ENCODE data around the gene ARVCF.

ARVCF gene

DNA sequence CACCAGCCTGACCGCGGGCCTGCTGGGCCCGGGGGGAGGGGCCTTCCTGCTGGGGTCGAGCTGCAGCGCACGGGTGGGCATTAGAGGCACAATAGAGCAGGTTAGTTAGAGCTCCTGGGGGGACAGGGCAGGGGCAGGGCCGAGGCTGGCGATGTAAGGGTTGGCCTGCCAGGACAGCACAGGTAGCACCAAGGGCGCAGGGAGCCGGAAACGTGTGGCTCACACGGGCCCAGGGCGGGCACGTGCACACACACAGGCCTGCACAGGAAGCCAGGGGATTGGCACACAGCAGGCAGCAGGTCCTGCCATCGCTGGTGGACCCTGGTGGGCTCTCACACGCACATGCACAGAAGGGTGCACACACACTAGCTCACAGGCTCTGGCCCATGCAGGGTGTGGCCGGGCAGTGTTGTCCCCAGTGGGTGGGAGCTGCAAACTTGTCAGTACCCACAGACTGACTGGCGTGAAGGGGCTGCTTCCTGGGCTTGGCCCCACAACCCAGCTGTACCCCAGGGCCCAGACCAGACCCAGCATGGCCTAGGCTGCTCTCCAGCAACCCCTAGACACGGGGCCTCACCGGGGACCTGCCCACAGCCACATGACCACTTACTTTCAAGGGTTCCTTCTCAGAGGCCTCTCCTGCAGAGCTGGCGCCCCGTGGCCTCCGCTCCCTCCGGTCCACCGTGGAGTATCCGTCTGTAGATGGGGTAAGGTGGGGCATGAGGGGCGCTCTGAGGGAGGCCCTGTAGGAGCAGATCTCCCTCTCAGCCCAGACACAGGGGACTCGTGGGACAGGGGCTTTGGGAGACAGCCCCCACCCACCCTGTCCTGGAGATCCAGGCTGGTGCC lies 45.1 kb downstream of the ARVCF start:
- no peak for DNase-seq

DNA sequence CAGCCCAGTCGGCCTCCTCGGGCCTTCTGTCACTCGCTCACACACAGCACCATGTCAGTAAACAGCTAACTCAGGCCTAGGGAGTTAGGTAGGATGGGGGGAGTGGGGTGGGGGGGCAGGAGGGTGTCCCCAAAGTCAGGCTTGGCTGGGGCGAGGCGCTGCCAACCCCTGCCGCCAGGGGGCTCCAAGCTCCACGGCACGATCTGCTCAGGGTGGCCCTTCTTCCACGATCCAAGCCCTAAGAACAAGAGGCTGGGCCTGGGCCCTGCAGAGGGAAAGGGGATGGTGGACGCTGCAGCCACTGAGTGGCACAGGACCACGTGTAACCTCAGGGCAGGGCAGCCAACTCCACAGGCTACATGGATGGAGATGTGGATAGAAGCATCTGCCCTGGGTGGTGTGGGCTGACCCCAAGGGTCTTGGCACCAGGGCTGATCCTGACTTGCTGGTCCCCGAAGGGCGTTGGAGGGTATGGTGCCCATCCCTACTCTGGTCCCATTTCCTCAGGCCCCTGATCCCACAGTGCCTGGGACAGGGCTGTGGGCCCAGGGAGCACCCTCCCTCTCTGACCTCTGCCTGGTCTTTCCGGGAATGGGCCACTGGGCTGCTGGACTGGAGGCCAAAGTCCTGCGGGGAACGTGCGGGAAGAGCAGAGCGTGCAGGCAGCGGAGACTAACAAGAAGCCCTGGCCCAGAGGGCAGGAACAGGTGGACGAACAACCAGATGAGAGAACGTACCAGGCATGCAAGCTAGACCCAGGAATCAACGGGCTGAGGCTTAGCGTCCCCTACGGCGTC lies 45.9 kb downstream of the ARVCF start:
- peak; percentile 89 for DNase-seq

DNA sequence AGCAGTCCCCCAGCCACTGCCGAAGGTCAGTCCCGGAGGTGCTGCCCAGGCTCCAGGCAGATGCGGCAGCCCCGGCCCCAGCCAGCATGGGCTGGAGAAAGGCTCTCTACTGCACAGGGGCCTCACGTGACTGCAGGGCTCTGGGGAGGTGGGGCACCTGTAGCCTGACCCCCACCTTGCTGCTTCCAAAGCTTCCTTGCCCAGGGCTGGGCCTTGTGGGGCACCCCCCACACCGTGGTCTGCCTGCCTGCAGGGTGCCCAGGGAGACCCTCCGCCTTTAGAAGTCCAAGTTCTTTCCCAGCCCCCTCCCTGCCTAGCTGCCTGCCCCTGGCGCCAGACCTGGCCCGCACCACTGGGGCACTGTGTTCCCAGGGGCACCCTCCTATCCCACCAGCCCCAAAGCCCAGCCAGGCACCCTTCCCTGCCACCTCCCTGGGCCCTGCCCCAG lies 46.6 kb downstream of the ARVCF start:
- DNase-seq = no peak

- no peak for DNase-seq
Measured at GRCh38 chr22:19969141-19969928, 47.3 kb downstream of the ARVCF start.

- DNase-seq = no peak
Measured at GRCh38 chr22:19968450-19968891, 48.2 kb downstream of the ARVCF start.

DNA sequence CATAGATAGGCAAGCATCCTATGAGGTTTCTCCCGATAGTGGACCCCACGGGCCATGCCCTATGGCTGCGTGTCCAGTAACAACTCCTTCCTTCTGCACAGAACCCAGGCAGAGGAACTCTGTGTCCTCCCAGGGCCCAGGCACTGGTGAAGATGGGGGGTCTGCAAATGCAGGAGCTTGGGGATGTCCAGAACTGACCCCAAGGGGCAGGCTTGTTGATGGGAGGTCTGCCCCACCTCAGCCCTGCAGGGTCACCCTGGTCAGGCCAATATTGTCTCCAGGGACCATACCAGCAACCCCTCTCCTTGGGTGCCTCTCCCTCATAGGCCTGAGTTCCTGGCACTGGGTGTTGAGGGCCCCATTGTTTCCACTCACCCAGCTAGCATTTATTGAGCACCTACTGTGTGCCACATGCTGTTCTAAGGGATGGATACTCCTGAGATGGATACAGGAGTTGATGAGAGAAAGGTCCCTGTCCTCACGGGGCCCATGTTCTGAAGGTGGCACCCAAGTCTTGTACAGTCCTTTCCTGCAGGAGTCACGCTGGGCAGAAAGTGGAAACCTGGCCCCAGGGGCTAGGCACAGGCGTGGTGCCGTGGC lies 48.7 kb downstream of the ARVCF start:
- DNase-seq = no peak

DNA sequence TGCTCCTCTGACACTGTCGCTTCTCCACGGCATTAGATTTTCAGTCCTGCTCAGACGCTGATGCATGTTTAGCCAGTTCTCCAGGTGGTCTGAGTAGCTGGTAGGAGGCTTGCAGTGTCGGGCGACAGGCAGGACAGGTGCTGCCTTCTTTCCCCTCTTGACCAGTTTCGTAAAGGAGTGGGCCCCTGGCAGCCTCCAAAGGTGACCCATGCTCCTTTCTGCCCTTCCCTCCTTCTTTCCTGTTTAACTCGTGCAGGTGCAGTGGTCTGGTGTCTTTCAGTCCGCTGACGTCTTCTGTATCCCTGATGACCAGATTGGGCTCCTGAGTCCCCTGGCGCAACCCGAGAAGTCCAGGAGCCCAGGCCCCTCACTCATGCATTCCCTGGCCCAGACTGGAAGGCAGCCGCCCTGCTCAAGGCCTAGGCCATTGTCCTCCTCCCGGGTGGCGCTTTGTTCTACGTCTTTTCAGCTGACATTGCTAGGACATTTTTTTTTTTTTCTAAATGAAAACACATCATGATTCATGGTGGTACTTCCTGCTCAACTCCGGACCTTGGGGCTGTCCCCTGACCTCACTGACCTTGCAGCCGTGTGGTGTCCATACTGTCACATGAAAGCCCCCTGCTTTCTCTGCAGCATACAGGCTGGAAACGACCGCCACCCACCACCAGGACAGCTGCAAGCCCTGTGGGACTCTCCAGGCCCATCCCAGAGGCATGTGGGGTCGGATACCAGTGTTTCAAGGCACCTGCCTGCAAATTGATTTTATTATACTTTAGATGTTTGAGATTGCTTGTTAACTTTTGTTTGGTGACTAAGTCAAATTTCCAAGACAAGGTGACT lies 49.5 kb downstream of the ARVCF start:
- DNase-seq = no peak

- peak; percentile 53 for DNase-seq
Measured at GRCh38 chr22:19965771-19966709, 50.6 kb downstream of the ARVCF start.

GRCh38 chr22:19964701-19965386 lies 51.8 kb downstream of the ARVCF start:
- no peak for DNase-seq

- DNase-seq = no peak
Measured at GRCh38 chr22:19963863-19964642, 52.6 kb downstream of the ARVCF start.

GRCh38 chr22:19962909-19963806 lies 53.5 kb downstream of the ARVCF start:
- DNase-seq = no peak

GRCh38 chr22:19962246-19962908 lies 54.2 kb downstream of the ARVCF start:
- peak; percentile 63 for DNase-seq

DNA sequence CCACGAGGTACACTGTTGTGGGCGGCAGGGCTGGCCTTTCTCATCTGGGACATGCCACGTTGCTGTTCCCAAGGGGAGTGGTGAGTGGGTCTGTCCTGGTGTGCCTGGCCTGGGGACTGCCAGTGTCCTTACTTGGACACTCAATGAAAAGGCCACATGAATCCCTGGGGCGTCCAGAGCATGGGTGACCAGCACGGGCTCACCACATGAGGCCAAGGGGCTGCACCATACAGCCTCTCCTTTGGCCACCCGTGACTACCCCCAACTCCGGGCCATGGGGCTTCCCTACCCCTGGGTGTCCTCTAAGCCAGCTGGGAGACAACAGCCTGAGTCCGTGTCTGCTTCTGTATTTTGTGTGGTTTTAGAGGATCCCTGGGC lies 54.8 kb downstream of the ARVCF start:
- DNase-seq = no peak

GRCh38 chr22:19961201-19961580 lies 55.4 kb downstream of the ARVCF start:
- no peak for DNase-seq

DNA sequence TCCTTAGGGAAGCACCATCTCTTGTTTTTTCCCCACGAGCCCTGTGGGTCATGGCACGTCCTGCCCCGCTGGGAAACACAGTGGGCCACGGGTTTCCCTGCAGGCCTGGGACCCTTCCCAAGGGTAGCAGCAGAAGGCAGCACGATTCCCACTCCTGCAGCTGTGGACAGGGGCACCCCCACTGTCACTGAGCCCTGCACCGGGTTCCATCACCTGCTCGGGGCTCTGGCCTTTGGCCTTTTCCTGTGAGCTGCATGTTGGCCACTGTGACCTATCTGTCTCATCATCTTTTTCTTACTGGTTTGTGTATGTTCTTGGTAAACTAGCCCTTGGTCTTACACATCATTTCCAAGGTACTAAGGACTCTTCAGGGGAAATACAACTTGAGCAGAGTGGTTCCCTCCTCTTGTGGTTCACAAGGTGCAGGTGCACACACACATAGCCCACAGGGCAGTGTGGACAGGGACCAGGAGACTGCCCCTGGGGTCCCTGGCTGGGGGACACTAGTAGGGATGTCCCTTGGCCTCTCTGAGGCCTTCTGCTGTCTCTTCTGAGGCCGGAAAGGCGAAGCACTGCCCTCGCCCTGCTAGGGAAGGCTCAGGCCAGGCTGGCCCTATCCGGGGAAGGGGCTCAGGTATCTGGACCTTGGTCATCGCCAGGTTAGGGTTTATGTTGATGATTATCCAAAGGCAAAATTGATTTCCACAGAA lies 56.0 kb downstream of the ARVCF start:
- no peak for DNase-seq

DNA sequence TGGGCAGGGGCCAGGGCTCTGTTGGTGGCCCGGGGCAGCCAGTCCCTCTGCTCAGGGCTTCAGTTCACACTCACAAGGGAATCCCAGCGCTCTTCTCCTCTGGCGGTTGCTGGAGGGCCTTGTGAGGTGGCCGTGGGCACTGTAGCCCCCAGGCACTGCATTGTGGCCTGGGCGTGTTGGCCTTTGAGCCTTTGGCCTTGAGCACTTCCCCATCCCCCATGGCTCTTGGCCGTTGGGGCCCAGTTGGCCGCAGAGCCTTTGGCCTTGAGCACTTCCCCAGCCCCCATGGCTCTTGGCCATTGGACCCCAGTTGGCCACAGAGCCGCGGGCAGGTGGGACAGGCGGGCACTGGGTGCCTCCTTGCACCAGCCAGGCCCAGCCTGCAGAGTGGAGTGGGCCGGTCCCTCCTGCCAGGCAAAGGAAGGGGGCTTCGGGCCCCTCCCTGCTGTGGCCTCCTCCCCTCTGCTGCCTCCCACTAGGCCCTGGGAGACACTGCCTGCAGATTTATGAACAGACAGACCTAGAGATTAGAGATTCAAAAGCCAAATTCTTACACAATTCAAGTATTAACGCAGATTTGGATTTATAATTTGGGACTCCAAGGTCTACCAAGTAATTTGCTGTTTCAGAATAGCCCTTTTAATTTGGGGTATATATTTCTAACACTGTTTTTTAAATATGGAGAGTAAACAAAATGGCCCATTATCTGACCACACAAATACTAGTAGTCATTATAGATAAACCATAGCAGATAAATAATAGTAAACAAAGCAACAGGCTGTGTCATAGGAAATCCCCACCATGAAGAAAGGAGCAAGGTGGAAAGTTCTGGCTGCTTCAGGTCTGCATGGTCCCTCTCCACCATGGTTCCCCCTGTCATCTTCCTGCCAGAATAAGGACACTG lies 56.8 kb downstream of the ARVCF start:
- DNase-seq = no peak

Measured in OCI-M1 (cell line).